Panc1 (cell line): ENCODE results near the gene CUX1.

Experiments
- CTCF ChIP-seq: fragments of 450-650 bp; IDR thresholded peaks from 2 replicates; pipeline ENCODE4 v1.5.1; 2017; ENCODE audit warnings: mild to moderate bottlenecking
- POLR2AphosphoS5 ChIP-seq: IDR thresholded peaks from 2 replicates; pipeline ENCODE4 v1.6.1; 2012; ENCODE audit warnings: mild to moderate bottlenecking, low read depth, low read length, moderate library complexity
- SIN3A ChIP-seq: IDR thresholded peaks from 2 replicates; pipeline ENCODE4 v1.6.1; 2012; ENCODE audit warnings: low read depth, mild to moderate bottlenecking, low read length, moderate library complexity, borderline replicate concordance; ENCODE audit not compliant: insufficient read depth
- TCF7L2 ChIP-seq: IDR thresholded peaks from 2 replicates; pipeline ENCODE4 v1.6.1; 2011; ENCODE audit warnings: mild to moderate bottlenecking, low read depth, low read length, inconsistent platforms
- TF ChIP-seq, protein P1 (sequence below), 2 experiments: IDR thresholded peaks; 2 replicates each; pipeline ENCODE4 v1.6.1; 2011 to 2012; ENCODE audit warnings: low read depth in 2 of 2, control low read depth in 1 of 2, low read length in 1 of 2, mild to moderate bottlenecking in 1 of 2, moderate library complexity in 1 of 2; ENCODE audit not compliant: insufficient read depth in 1 of 2

GRCh38 chr7:102049765-102050164, 232.3 kb downstream of the CUX1 start:
- TF ChIP-seq CTCF (no peak), POLR2AphosphoS5 (no peak), TCF7L2 (no peak), SIN3A (no peak)
- TF ChIP-seq, protein P1, sequence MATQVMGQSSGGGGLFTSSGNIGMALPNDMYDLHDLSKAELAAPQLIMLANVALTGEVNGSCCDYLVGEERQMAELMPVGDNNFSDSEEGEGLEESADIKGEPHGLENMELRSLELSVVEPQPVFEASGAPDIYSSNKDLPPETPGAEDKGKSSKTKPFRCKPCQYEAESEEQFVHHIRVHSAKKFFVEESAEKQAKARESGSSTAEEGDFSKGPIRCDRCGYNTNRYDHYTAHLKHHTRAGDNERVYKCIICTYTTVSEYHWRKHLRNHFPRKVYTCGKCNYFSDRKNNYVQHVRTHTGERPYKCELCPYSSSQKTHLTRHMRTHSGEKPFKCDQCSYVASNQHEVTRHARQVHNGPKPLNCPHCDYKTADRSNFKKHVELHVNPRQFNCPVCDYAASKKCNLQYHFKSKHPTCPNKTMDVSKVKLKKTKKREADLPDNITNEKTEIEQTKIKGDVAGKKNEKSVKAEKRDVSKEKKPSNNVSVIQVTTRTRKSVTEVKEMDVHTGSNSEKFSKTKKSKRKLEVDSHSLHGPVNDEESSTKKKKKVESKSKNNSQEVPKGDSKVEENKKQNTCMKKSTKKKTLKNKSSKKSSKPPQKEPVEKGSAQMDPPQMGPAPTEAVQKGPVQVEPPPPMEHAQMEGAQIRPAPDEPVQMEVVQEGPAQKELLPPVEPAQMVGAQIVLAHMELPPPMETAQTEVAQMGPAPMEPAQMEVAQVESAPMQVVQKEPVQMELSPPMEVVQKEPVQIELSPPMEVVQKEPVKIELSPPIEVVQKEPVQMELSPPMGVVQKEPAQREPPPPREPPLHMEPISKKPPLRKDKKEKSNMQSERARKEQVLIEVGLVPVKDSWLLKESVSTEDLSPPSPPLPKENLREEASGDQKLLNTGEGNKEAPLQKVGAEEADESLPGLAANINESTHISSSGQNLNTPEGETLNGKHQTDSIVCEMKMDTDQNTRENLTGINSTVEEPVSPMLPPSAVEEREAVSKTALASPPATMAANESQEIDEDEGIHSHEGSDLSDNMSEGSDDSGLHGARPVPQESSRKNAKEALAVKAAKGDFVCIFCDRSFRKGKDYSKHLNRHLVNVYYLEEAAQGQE (IDR thresholded peaks at IDR 0.05; ENCODE audit: insufficient read depth in 1 of 2, low read depth in 2 of 2, low read length in 1 of 2) = no peak
